A549 (cell line): ENCODE results near the gene TAF8. TPM values are rescaled to one million over a fixed set of nuclear protein-coding genes. Genes with fewer than 3 reads are reported as not detected.

Source experiments
- ATAC-seq, 2 experiments: fragments of 200-7000 bp in 1 of 2; fragments of >200 bp in 1 of 2; cut with Nextera tagmentation in 1 of 2; cut with Tn5 transposase in 1 of 2; 3 replicates each; pipeline versions ENCODE4 v1.8.0 to v1.9.1; 2018 to 2020; ENCODE audit warnings: mild to moderate bottlenecking in 1 of 2, moderate library complexity in 1 of 2
- CTCF ChIA-PET: fragments of 300-600 bp; sonication (Branson Sonifier 250); formaldehyde crosslinking; extraction: SDS; loops from one replicate; lab custom pipeline; 2021; ENCODE audit warnings: antibody characterized with exemption, inconsistent platforms; lab: Yijun Ruan, JAX
- POLR2A ChIA-PET: fragments of 350-600 bp; formaldehyde crosslinking; extraction: SDS; loops from one replicate; lab custom pipeline; 2021; ENCODE audit warnings: antibody characterized with exemption, inconsistent platforms; lab: Yijun Ruan, JAX
- DNase-seq, 2 experiments: peaks; one replicate each; pipeline versions ENCODE4 v3.0.0 to v3.0.0-alpha.2; 2011 to 2016; ENCODE audit warnings: low read depth in 1 of 2, low spot score in 1 of 2
- FAIRE-seq: peaks from 2 replicates; lab custom pipeline; 2011; peaks lifted over from hg19 to GRCh38; lab: Jason Lieb, UNC
- H3K27ac ChIP-seq, 2 experiments: fragments of >200 bp; sonication (Bioruptor Twin); formaldehyde crosslinking; 3 replicates each; pipeline ENCODE4 v1.5.1; 2016 to 2017
- H3K4me1 ChIP-seq: fragments of >200 bp; sonication (Bioruptor Twin); formaldehyde crosslinking; 3 replicates; pipeline ENCODE4 v1.6.1; 2016
- H3K4me2 ChIP-seq: fragments of >200 bp; sonication (Bioruptor Twin); formaldehyde crosslinking; 3 replicates; pipeline ENCODE4 v1.6.1; 2016
- H3K4me3 ChIP-seq: fragments of >200 bp; sonication (Bioruptor Twin); formaldehyde crosslinking; 3 replicates; pipeline ENCODE4 v1.5.1; 2016
- H3K9me3 ChIP-seq: fragments of >200 bp; sonication (Bioruptor Twin); formaldehyde crosslinking; 3 replicates; pipeline ENCODE4 v1.6.1; 2016
- ATOH8 ChIP-seq: fragments of 250-450 bp; sonication (Bioruptor Pico); IDR thresholded peaks from 2 replicates; pipeline ENCODE4 v1.5.0; 2020; ENCODE audit warnings: low read depth, mild to moderate bottlenecking, moderate library complexity
- BCL3 ChIP-seq: fragments of >200 bp; sonication (Bioruptor Twin); formaldehyde crosslinking; IDR thresholded peaks from 3 replicates; pipeline ENCODE4 v1.6.1; 2016
- CBX8 ChIP-seq: fragments of 200-600 bp; sonication (generic); IDR thresholded peaks from 2 replicates; pipeline ENCODE4 v1.6.1; 2016
- CEBPB ChIP-seq, 2 experiments: fragments of >200 bp in 1 of 2; sonication (Bioruptor Twin) in 1 of 2; formaldehyde crosslinking in 1 of 2; IDR thresholded peaks; 2 replicates each; pipeline ENCODE4 v1.6.1; 2012 to 2016
- CHD4 ChIP-seq: fragments of 200-600 bp; sonication (generic); IDR thresholded peaks from 2 replicates; pipeline ENCODE4 v1.6.1; 2016; ENCODE audit warnings: antibody characterized with exemption, mild to moderate bottlenecking, borderline replicate concordance
- EHF ChIP-seq: fragments of 250-450 bp; sonication (Bioruptor Pico); IDR thresholded peaks from 2 replicates; pipeline ENCODE4 v1.5.0; 2020; ENCODE audit warnings: mild to moderate bottlenecking
- FOSB ChIP-seq: fragments of 250-450 bp; sonication (Bioruptor Pico); IDR thresholded peaks from 2 replicates; pipeline ENCODE4 v1.5.0; 2020; ENCODE audit warnings: mild to moderate bottlenecking, moderate library complexity
- FOXS1 ChIP-seq: fragments of 250-450 bp; sonication (Bioruptor Pico); IDR thresholded peaks from 2 replicates; pipeline ENCODE4 v1.5.0; 2020; ENCODE audit warnings: mild to moderate bottlenecking, moderate library complexity
- GATA3 ChIP-seq: IDR thresholded peaks from 2 replicates; pipeline ENCODE4 v1.6.1; 2012; ENCODE audit warnings: borderline replicate concordance
- HOXA7 ChIP-seq: fragments of 250-450 bp; sonication (Bioruptor Pico); IDR thresholded peaks from 2 replicates; pipeline ENCODE4 v1.5.0; 2020; ENCODE audit warnings: mild to moderate bottlenecking, moderate library complexity
- HOXB13 ChIP-seq: fragments of 250-450 bp; sonication (Bioruptor Pico); IDR thresholded peaks from 2 replicates; pipeline ENCODE4 v1.5.0; 2020; ENCODE audit warnings: low read depth, mild to moderate bottlenecking, moderate library complexity
- JUN ChIP-seq, 2 experiments: fragments of >200 bp; sonication (Bioruptor Twin); formaldehyde crosslinking; IDR thresholded peaks; 2 replicates in 1 of 2; 3 replicates in 1 of 2; pipeline ENCODE4 v1.6.1; 2016 to 2017
- PHF8 ChIP-seq: fragments of 200-600 bp; sonication (generic); IDR thresholded peaks from 2 replicates; pipeline ENCODE4 v1.6.1; 2016; ENCODE audit warnings: low read depth, mild to moderate bottlenecking, antibody characterized with exemption, moderate library complexity, borderline replicate concordance
- RAD21 ChIP-seq, 2 experiments: fragments of >200 bp in 1 of 2; sonication (Bioruptor Twin) in 1 of 2; formaldehyde crosslinking in 1 of 2; IDR thresholded peaks in 1 of 2; conservative IDR thresholded peaks in 1 of 2; 2 replicates in 1 of 2; 3 replicates in 1 of 2; pipeline ENCODE4 v1.6.1; 2012 to 2018; ENCODE audit warnings: inconsistent platforms in 1 of 2
- RARB ChIP-seq: fragments of 250-450 bp; sonication (Bioruptor Pico); IDR thresholded peaks from 2 replicates; pipeline ENCODE4 v1.8.0; 2021; ENCODE audit warnings: mild to moderate bottlenecking, moderate library complexity
- RNF2 ChIP-seq: fragments of 200-600 bp; sonication (generic); IDR thresholded peaks from 2 replicates; pipeline ENCODE4 v1.6.1; 2016; ENCODE audit warnings: low read depth, mild to moderate bottlenecking, antibody characterized with exemption, moderate library complexity, borderline replicate concordance
- SMC3 ChIP-seq: fragments of >200 bp; sonication (Bioruptor Twin); formaldehyde crosslinking; IDR thresholded peaks from 3 replicates; pipeline ENCODE4 v1.6.1; 2018; ENCODE audit warnings: inconsistent platforms
- TFCP2L1 ChIP-seq: fragments of 250-450 bp; sonication (Bioruptor Pico); IDR thresholded peaks from 2 replicates; pipeline ENCODE4 v1.5.0; 2021; ENCODE audit warnings: mild to moderate bottlenecking
- ZC3H11A ChIP-seq: fragments of 450-650 bp; IDR thresholded peaks from 2 replicates; pipeline ENCODE4 v1.6.1; 2014; ENCODE audit warnings: antibody characterized with exemption, mild to moderate bottlenecking
- ZFP36 ChIP-seq: fragments of 450-650 bp; IDR thresholded peaks from 2 replicates; pipeline ENCODE4 v1.6.1; 2014; ENCODE audit warnings: borderline replicate concordance; ENCODE audit not compliant: partially characterized antibody
- ZNF302 ChIP-seq: fragments of 250-450 bp; sonication (Bioruptor Pico); IDR thresholded peaks from 2 replicates; pipeline ENCODE4 v1.9.0; 2021; ENCODE audit warnings: inconsistent platforms, mild to moderate bottlenecking, moderate library complexity
- WGBS: methylation state at CpG from one replicate; pipeline ENCODE4 v1.1.6; 2017; ENCODE audit errors: missing lambda C conversion rate; 5-methylcytosine and 5-hydroxymethylcytosine counted together
- polyA plus RNA-seq, 4 experiments: library from polyadenylated mRNA; depleted of rRNA in 3 of 4; stranded (reverse); fragments of >200 nt; fragmentation: RNase III in 1 of 4; extraction: RNeasy Plus Mini Kit Qiagen cat#74134 plus additional on column Dnase treatment in 1 of 4; gene quantifications; 2 replicates in 3 of 4; 3 replicates in 1 of 4; pipeline ENCODE4 v1.2.3, GENCODE V29; 2011 to 2017
- TF ChIP-seq, protein P1 (sequence below): fragments of 450-650 bp; IDR thresholded peaks from 2 replicates; pipeline ENCODE4 v1.6.1; 2014; ENCODE audit warnings: antibody characterized with exemption
- TF ChIP-seq, protein P2 (sequence below): fragments of >200 bp; sonication (Bioruptor Twin); formaldehyde crosslinking; IDR thresholded peaks from 2 replicates; pipeline ENCODE4 v1.6.1; 2016
- TF ChIP-seq, protein P3 (sequence below): IDR thresholded peaks from 2 replicates; pipeline ENCODE4 v1.6.1; 2012
- TF ChIP-seq, protein P4 (sequence below): IDR thresholded peaks from 2 replicates; pipeline ENCODE4 v1.6.1; 2012
- TF ChIP-seq, protein P5 (sequence below): fragments of 150-350 bp; IDR thresholded peaks from 2 replicates; pipeline ENCODE4 v1.6.1; 2014; ENCODE audit warnings: low read depth, mild to moderate bottlenecking, low read length

Gene TAF8
- polyA plus RNA-seq, 2 of the 4 experiments (the other 2 are of a cell fraction) = 14.0 to 18.7 TPM

DNA sequence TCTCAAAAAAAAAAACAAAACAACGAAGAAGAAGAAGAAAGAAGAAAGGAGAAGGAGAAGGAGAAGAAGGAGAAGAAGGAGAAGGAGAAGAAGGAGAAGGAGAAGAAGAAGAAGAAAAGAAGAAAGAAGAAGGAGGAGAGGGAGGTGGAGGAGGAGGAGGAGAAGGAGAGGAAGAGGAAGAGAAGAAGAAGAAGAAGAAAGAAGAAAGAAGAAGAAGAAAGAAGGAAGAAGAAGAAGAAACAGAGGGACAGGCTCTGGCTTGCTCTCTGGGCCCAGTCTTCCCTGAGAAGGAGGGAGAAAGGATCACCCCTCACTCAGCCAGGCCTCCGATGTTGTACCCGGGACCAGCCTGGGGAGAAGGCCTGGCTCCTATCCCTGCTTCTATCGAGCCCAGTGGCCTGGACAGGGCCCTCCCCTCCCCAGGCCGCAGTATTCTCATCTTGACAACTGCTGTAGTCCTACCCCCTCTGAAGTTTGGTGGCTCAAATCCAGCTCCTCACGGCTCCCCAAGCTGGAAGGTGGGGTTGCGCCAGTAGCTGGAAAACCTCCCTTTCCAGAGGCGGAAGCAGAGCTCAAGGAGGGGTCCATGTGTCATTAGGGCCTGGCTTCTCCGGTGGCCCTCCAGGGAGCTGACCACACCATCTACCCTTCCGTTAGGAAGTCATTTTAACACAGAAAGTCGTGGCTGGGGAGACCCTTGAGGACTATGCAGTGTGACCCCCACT lies 73.2 kb downstream of the TAF8 start:
- POLR2A ChIA-PET = no interaction called here
- CTCF ChIA-PET = interaction anchor here (1.2 to 1.9 kb wide), 2 partner anchors 13 to 43 kb away, joined by 5 to 6 read pairs; no protein-coding TSS in a partner anchor
- Histone ChIP-seq H3K4me1 (peaks cover 37% of the 10 kb centered on the region), H3K4me3 (no peak overlapping the region), H3K9me3 (no peaks in the 10 kb centered on the region), H3K4me2 (no peak overlapping the region), H3K27ac (peak overlapping the region in 1 of 2 experiments; percentile 48; a peak in 3 of 6 replicates)
- no peak for TF ChIP-seq CEBPB (IDR thresholded peaks at IDR 0.05)
- TF ChIP-seq, protein P1, sequence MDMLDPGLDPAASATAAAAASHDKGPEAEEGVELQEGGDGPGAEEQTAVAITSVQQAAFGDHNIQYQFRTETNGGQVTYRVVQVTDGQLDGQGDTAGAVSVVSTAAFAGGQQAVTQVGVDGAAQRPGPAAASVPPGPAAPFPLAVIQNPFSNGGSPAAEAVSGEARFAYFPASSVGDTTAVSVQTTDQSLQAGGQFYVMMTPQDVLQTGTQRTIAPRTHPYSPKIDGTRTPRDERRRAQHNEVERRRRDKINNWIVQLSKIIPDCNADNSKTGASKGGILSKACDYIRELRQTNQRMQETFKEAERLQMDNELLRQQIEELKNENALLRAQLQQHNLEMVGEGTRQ = no peak
- no peak for TF ChIP-seq ZNF302 (CRISPR knock-in tag)
- TF ChIP-seq ATOH8 (CRISPR knock-in tag) = no peak
- TF ChIP-seq TFCP2L1 (CRISPR knock-in tag) = no peak
- TF ChIP-seq, protein P2, sequence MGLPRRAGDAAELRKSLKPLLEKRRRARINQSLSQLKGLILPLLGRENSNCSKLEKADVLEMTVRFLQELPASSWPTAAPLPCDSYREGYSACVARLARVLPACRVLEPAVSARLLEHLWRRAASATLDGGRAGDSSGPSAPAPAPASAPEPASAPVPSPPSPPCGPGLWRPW = no peak
- TF ChIP-seq FOXS1 (CRISPR knock-in tag) = no peak
- no peak for TF ChIP-seq RAD21 (conservative IDR thresholded peaks at IDR 0.05 in 1 of 2, IDR thresholded peaks at IDR 0.05 in 1 of 2)
- no peak for TF ChIP-seq GATA3
- no peak for TF ChIP-seq RARB (CRISPR knock-in tag)
- TF ChIP-seq RNF2 = no peak
- TF ChIP-seq, protein P3, sequence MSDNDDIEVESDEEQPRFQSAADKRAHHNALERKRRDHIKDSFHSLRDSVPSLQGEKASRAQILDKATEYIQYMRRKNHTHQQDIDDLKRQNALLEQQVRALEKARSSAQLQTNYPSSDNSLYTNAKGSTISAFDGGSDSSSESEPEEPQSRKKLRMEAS = no peak
- TF ChIP-seq PHF8 = no peak
- no peak for TF ChIP-seq JUN (IDR thresholded peaks at IDR 0.05)
- DNase-seq = no peak
- no peak for ATAC-seq
- no peak for FAIRE-seq
- 89% methylated on average over 8 of the region's 11 CpGs for WGBS

DNA sequence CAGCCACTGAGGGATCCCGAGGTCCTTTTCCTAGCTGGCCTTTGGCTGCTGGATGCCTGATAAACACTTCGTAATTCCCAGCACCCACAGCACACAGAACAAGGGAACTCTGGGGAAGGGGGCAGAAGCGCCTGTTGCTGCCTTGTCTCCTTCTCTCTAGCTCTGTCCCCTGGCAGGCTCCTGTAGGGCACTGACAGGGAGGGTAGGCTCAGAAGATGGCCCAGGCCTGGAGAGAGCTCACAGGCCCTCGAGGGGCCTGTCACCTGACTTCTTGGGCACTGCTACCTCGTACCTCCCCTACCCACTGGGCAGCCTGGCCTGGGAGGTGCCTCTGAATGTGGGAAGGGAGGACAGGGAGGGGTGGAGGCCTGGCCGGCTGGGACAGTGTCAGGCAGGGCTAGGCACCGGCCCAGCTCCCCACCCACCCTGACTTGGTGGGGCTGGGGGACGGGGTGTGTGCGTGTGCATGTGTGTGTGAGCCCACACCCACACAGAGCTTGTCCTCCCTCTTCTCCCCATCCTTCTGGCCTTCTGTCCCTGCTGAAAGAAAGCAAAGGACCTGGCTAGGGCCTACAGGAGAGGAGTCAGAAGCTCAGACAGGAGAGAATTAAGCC lies 74.0 kb downstream of the TAF8 start:
- H3K4me1 ChIP-seq = peaks cover 29% of the 10 kb centered on the region
- H3K9me3 ChIP-seq = no peaks in the 10 kb centered on the region
- no peak for FAIRE-seq
- ChIA-PET CTCF (interaction anchor here (1.2 to 1.9 kb wide), 2 partner anchors 12 to 42 kb away, joined by 5 to 6 read pairs; no protein-coding TSS in a partner anchor), POLR2A (interaction anchor here (0.6 kb wide), 1 partner anchor 44 kb away, joined by 3 read pairs; no protein-coding TSS in a partner anchor)
- TF ChIP-seq ZC3H11A = no peak
- no peak for TF ChIP-seq SMC3
- no peak for TF ChIP-seq CBX8
- no peak overlapping the region for H3K4me2 ChIP-seq
- no peak for DNase-seq
- H3K27ac ChIP-seq = 0 out of 6 replicates have a peak overlapping the region, but pooled peaks of 1 of the 2 experiments have one; percentile 21
- no peak overlapping the region for H3K4me3 ChIP-seq
- peak in 1 of 2 experiments; percentile 51; a peak in 2 of 6 replicates for ATAC-seq
- 57% methylated on average over 3 of the region's 9 CpGs for WGBS

DNA sequence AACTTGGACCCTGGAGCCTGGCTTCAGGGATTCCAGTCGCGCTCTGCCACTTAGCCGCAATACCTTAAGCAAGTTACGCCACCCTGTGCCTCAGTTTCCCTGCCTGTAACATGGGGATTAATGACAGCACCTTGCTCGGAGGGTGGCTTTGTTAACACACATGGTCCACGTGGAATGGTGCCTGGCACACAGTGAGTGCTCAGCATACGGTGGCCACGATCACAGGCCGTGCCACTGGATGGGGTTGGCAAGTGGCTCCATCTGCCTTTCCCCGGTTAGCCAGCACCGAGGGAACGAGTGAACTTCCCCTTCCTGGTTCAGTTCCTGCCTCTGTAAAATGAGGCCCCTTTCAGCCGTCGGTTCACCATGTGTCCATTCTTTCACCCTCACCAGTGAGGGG lies 74.9 kb downstream of the TAF8 start:
- no peak for DNase-seq
- no peak overlapping the region for H3K4me2 ChIP-seq
- peaks cover 25% of the 10 kb centered on the region for H3K4me1 ChIP-seq
- H3K9me3 ChIP-seq = no peaks in the 10 kb centered on the region
- H3K27ac ChIP-seq = no peak overlapping the region
- POLR2A ChIA-PET = no interaction called here
- CTCF ChIA-PET = interaction anchor here (1.2 to 1.9 kb wide), 2 partner anchors 11 to 41 kb away, joined by 5 to 6 read pairs; no protein-coding TSS in a partner anchor
- FAIRE-seq = no peak
- no peak overlapping the region for H3K4me3 ChIP-seq
- no peak for ATAC-seq
- 87% methylated on average over 14 of the region's 14 CpGs for WGBS
- no peak for TF ChIP-seq EHF (CRISPR knock-in tag)
- TF ChIP-seq, protein P3 = no peak
- no peak for TF ChIP-seq HOXA7 (CRISPR knock-in tag)
- no peak for TF ChIP-seq CHD4
- no peak for TF ChIP-seq RNF2
- no peak for TF ChIP-seq ZFP36
- TF ChIP-seq HOXB13 (CRISPR knock-in tag) = no peak
- no peak for TF ChIP-seq JUN (IDR thresholded peaks at IDR 0.05)
- TF ChIP-seq, protein P4, sequence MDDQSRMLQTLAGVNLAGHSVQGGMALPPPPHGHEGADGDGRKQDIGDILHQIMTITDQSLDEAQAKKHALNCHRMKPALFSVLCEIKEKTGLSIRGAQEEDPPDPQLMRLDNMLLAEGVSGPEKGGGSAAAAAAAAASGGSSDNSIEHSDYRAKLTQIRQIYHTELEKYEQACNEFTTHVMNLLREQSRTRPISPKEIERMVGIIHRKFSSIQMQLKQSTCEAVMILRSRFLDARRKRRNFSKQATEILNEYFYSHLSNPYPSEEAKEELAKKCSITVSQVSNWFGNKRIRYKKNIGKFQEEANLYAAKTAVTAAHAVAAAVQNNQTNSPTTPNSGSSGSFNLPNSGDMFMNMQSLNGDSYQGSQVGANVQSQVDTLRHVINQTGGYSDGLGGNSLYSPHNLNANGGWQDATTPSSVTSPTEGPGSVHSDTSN = no peak
- TF ChIP-seq, protein P5, sequence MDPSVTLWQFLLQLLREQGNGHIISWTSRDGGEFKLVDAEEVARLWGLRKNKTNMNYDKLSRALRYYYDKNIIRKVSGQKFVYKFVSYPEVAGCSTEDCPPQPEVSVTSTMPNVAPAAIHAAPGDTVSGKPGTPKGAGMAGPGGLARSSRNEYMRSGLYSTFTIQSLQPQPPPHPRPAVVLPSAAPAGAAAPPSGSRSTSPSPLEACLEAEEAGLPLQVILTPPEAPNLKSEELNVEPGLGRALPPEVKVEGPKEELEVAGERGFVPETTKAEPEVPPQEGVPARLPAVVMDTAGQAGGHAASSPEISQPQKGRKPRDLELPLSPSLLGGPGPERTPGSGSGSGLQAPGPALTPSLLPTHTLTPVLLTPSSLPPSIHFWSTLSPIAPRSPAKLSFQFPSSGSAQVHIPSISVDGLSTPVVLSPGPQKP = no peak
- no peak for TF ChIP-seq FOSB (CRISPR knock-in tag)
- no peak for TF ChIP-seq BCL3
